HG03442 (cell line): ENCODE measurements around the gene MOB2.
"Not testable (repeated sequence)": the region's sequence is repeated elsewhere in the genome, so short reads cannot be mapped to it uniquely, and the experiment has no call there.

Experiments
- ATAC-seq: cut with Tn5 transposase; IDR thresholded peaks from one replicate; pipeline ENCODE4 v1.9.1; 2021; ENCODE audit warnings: mild to moderate bottlenecking, moderate library complexity; ENCODE audit not compliant: unreplicated experiment

MOB2 gene

DNA sequence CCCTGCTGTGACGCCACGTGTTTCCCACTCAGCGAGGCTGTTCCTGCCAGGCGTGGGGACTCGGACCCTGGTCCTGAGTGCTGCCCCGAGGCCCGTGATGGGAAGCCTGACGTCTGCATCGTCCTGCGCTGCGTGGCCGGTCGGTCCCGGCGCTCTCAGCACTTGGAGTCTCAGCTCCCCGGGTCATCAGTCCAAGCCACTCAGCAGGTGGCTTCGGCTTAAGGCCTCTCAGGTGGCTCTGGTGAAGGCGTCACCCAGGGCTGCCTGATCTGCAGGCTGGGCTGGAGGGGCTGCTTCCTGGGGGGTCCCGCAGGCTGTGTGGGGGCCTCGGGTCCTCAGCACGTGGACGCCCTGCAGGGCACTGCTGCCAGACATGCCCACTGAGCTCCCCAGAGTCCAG, 61.6 kb downstream of the MOB2 start:
- no peak for ATAC-seq

DNA sequence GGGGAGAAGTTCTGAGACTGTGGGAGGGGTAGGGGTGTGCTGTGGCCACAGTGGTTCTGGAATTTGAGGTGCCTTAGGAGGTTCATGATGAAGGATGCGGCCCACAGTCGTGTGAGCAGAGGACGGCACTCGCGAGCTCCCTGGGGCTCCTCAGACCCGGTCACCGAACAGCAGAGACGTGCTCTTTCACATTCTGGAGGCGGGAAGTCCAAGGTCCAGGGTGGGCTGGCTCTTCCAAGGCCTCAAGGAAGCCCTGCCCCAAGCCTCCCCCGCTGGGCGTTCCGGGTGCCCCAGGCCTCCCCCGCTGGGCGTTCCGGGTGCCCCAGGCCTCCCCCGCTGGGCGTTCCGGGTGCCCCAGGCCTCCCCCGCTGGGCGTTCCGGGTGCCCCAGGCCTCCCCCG, 63.2 kb downstream of the MOB2 start:
- not testable (repeated sequence) for ATAC-seq

DNA sequence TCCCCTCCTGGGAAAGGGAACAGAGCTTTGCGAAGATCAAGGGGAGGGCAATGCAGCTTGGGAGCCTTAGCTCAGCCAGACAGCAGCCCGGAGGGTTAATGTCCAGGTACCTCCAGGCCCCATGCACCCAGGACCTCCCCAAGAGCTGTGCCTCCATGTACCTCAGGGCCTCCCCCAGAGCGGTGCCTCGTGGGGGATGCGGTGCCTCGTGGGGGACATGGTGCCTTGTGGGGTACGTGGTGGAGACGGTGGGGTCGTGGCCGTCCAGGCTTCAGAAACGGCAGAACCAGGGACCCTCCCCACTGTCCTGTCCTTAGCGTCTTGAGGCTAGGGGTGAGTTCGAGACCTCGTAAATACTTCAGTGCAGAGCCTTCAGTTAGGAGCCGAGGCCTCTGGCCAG, 63.6 kb downstream of the MOB2 start:
- no peak for ATAC-seq

DNA sequence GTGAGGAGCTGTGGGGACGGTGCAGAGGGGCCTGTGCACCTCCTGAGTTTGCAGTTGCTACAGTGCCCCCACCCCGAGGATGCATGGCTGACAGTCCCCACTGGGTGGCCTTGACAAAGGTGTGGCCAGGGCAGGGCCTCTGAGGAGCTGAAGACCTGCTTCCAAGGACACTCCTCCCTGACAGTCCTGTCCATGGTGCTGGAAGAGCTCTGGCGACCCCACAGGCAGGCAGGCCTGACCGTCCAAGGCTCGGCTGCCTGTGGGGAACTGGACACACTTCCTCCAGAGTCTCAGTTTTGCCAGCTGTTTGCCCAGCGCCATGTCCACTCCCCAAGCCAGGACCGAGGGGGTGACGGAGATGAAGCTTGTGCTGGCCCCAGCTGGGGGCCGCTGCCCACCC, 64.1 kb downstream of the MOB2 start:
- ATAC-seq, result no peak

DNA sequence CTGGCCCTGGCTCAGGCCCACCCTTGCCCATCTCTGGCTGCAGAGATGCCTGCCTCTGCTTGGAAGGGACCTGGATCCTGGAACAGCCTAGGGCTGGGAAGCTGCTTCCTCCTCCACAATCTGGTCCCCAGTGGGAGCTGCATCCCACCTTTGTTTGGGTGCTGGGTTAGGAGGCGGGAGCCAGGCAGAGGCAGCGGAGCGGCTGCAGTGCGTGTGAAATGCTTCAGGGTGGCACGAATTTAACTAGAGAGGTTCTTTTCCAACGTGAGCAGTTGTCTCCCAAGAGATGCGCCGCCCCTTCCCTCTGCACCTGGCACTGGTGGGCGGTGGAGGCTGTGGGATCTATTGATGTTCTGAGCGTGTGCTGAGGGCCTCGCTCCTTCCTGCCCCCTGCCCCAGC, 65.3 kb downstream of the MOB2 start:
- ATAC-seq, result no peak

DNA sequence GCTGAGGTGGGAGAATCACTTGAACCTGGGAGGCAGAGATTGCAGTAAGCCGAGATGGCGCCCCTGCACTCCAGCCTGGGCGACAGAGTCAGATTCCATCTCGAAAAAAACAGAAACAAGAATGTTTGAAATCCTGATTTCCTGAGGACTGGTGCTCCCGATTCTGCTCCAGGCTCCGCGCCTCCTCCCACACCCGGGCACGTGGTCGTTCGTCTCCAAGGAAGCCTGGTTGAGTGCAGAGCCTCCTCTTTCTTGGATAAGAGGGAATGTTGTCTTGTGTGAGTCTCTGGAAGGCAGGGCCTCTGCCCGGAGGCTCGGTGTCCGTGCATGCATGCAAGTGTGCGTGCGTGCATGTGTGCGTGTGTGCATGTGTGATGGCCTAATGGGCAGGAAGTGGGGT, 66.8 kb downstream of the MOB2 start:
- no peak for ATAC-seq
